H1 (cell line): ENCODE results near the gene HES4. TPM values are rescaled to one million over a fixed set of nuclear protein-coding genes. Genes with fewer than 3 reads are reported as not detected.

Experiments
- CHD7 ChIP-seq: fragments of 300-600 bp; sonication (generic); IDR thresholded peaks from 2 replicates; pipeline ENCODE4 v1.7.1; 2012; ENCODE audit warnings: low read length, moderate library complexity, mild to moderate bottlenecking, inconsistent platforms; ENCODE audit not compliant: insufficient replicate concordance
- JUN ChIP-seq: IDR thresholded peaks from 2 replicates; pipeline ENCODE4 v1.6.1; 2011; ENCODE audit warnings: low read depth, mild to moderate bottlenecking, improper control_type of control experiment, low read length
- NANOG ChIP-seq: IDR thresholded peaks from 2 replicates; pipeline ENCODE4 v1.6.1; 2011; ENCODE audit warnings: low read length, low read depth, mild to moderate bottlenecking, inconsistent platforms; ENCODE audit not compliant: insufficient read depth, poor library complexity, severe bottlenecking
- SUZ12 ChIP-seq: fragments of 200-600 bp; sonication (generic); IDR thresholded peaks from 2 replicates; pipeline ENCODE4 v1.6.1; 2012; ENCODE audit warnings: mild to moderate bottlenecking, inconsistent platforms, low read length, moderate library complexity, mixed read lengths
- polyA plus RNA-seq, 7 experiments: library from polyadenylated mRNA; depleted of rRNA in 3 of 7; stranded (reverse) in 5 of 7; unstranded in 2 of 7; fragments of >200 nt in 5 of 7; fragments of 200-250 nt in 2 of 7; gene quantifications; 1 replicate in 5 of 7; 2 replicates in 1 of 7; 4 replicates in 1 of 7; pipeline versions ENCODE4 v1.2.1 to v1.2.3, GENCODE V29; 2011 to 2013; ENCODE audit warnings: missing spikeins in 2 of 7, mixed read lengths in 2 of 7
- total RNA-seq: library from RNA; stranded (reverse); fragmentation: NEBNext Ultra II Directional; extraction: Animal tissue kit (Norgen Biotek cat#: 25700); gene quantifications from 2 replicates; pipeline ENCODE4 v1.2.1, GENCODE V29; 2021

The HES4 gene
- total and polyA plus RNA-seq, 2 of the 8 experiments (the other 6 are each of a cell fraction or from before 2014, with no cell fraction given): 2.8 to 3.5 TPM

DNA sequence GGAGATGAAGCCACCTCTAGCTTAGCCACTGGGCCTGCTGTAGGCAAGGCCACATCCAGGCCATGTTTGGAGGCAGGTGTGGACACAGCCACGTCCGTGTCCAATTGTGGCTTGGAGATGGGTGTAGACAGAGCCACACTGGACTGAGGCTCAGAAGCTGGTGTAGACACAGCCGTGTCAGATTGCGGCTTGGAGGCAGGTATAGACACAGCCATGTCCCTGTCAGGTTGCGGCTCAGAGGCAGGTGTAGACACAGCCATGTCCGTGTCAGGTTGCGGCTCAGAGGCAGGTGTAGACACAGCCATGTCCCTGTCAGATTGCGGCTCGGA, 20.2 kb downstream of the HES4 start (continued):
- TF ChIP-seq CHD7: no peak
- no peak for TF ChIP-seq JUN
- TF ChIP-seq NANOG: no peak
- no peak for TF ChIP-seq SUZ12
